GM21717 (cell line): Measurements from ENCODE around the gene IZUMO1.

Experiments used
- ATAC-seq: cut with Tn5 transposase; IDR thresholded peaks from one replicate; pipeline ENCODE4 v1.9.1; 2021; ENCODE audit warnings: mild to moderate bottlenecking, moderate library complexity; ENCODE audit not compliant: unreplicated experiment

The IZUMO1 gene

DNA sequence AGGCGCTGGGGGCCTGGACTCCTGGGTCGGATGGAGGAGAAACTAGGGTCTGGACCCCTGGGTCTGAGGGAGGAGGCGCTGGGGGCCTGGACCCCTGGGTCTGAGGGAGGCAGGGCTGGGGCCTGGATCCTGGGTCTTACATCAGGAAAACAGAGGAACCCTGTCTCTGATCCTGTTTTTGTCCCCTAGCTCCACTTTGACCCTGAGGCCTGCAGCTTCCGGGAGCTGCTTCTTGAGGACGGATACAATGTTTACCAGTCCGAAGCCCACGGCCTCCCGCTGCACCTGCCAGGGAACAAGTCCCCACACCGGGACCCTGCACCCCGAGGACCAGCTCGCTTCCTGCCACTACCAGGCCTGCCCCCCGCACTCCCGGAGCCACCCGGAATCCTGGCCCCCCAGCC lies 11.0 kb upstream of the IZUMO1 start:
- ATAC-seq: no peak

DNA sequence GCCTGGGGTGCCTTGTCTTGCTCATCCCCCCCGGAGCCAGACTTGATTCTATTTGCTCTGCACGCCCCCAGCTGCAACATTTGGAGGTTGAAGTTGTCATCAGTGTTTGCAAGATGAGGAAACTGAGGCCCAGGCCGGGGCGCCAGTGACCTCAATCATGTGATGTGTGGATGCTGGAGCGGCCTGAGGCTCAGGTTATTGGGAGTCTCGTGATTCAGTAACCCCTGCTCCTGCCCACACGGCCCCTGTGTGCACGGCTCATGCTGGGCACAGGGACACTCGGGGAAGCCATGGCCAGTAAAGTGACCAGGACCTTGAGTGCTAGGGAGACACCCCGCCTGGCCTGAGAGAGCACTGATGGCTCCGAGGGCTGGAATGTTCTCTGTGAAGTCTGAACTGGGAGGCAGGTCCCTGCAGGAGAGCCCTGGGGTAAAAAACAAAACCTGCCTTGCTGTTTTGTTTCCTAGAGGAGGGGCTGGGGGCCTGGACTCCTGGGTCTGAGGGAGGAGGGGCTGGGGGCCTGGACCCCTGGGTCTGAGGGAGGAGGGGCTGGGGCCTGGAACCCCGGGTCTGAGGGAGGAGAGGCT lies 10.5 kb upstream of the IZUMO1 start:
- no peak for ATAC-seq

DNA sequence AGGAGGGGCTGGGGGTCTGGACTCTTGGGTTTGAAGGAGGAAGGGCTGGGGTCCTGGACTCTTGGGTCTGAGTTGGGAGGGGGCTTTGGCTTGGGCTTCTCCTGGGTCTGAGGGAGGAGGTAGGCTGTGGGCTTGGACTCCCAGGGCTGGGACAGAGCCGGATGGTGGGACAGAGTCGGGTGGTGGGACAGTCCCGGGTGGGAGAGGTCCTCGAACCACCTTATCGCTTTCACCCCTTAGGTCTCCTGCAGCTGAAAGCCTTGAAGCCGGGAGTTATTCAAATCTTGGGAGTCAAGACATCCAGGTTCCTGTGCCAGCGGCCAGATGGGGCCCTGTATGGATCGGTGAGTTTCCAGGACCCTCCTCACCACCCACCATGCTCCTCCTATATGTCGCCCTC lies 10.0 kb upstream of the IZUMO1 start:
- ATAC-seq: no peak

DNA sequence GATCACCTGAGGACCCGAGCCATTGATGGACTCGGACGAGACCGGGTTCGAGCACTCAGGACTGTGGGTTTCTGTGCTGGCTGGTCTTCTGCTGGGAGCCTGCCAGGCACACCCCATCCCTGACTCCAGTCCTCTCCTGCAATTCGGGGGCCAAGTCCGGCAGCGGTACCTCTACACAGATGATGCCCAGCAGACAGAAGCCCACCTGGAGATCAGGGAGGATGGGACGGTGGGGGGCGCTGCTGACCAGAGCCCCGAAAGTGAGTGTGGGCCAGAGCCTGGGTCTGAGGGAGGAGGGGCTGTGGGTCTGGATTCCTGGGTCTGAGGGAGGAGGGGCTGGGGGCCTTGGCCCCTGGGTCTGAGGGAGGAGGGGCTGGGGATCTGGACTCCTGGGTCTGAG lies 9.5 kb upstream of the IZUMO1 start:
- ATAC-seq: no peak

DNA sequence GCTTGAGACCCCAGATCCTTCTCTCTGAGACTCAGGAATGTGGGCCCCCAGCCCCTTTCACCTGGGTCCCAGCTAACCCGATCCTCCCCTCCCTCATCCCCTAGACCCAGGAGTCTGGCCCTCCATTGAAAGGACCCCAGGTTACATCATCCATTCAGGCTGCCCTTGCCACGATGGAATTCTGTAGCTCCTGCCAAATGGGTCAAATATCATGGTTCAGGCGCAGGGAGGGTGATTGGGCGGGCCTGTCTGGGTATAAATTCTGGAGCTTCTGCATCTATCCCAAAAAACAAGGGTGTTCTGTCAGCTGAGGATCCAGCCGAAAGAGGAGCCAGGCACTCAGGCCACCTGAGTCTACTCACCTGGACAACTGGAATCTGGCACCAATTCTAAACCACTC lies 9.1 kb upstream of the IZUMO1 start:
- no peak for ATAC-seq

DNA sequence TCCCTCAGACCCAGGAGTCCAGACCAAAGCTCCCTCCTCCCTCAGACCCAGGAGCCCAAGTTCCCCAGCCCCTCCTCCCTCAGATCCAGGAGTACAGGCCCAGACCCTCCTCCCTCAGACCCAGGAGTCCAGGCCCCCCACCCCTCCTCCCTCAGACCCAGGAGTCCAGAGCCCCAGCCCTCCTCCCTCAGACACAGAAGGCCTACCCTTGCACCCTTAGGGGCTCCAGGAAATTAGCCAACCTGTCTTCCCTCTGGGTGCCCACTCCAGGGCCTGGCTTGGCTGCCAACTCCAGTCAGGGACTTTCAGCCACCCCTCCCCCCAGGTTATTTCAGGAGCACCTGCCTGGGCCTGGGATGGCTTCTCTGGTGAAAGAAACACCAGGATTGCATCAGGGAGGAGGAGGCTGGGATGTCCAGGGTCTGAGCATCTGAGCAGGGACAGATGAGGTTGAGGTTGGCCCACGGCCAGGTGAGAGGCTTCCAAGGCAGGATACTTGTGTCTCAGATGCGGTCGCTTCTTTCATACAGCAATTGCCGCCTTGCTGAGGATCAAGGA lies 8.5 kb upstream of the IZUMO1 start, which contains the start of gene FGF21:
Gene FGF21, plus strand, starts transcription at position 441 of the 558 bp plus-strand sequence. CDS start 713 bp downstream, outside the sequence.
- ATAC-seq: no peak

DNA sequence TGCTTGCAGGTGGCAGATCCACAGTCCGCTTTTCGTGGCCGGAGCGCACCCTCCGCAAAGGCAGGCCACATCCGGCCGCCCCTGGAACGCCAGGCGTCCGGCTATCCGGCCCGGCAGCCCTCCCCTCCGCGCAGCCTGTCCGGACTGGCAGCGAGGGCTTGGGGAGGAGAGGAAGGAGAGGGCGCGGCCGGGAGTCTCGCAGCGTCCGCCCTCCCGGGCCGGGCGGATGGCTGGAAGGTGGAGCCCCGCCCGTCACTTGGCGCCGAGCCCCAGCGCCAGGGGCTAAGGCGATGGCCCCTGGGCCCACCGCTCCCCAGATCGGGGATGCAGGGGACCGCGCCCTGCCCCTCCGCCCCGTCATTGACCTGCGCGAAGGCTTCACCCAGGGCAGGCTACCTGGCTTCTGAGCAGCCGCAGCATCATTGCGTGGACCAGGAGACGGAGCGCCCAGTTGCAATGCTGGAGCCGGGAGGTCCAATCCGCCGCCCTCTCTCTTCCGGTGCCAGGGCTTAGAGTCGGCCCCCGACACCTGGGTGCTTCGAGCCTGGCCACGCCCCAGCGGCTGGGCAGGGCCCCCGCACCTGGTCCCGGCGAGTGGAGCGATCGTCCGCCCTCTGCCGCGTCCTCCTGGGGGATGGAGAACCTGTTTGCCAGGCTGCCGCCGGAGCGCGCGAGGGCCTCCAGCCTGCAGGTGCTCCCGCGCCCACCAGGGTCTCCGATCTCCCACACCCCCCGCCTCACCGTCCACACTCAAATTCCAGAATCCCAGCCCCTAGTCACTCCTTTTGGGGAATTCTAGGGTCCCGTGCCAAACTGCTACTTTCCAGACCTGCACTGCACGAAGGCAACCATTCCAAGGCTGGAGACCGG lies 6.0 kb upstream of the IZUMO1 start, which contains the start of gene FUT1:
Gene FUT1, minus strand, starts transcription at position 146 of the 870 bp plus-strand sequence. CDS start 1,360 bp downstream, outside the sequence.
- ATAC-seq: no peak

DNA sequence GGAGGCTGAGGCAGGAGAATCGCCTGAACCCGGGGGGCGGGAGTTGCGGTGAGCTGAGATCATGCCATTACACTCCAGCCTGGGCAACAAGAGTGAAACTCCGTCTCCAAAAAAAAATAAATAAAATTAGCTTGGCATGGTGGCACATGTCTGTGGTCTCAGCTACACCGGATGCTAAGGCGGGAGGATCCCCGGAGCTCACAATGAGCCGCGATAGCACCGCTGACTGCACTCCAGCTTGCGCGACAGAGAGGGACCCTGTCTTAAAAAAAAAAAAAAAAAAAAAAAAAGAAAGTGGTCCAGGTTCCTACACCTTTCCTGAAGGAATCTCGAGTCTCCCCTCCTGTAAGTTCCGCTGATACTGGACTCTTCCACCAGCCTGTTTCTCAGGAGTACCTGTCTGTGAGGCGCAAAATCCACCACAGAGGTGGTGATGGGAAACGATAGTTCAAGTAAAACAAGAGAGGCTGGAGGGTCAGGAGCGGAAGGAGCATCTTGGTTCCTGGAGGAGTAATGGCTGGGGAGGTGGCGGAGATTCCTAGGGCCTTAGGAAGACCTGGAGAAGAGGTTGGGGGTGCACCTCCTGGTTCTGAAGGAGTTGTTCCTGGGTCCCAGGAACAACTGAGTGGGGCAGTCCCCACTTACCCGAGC lies 5.3 kb upstream of the IZUMO1 start:
- no peak for ATAC-seq

DNA sequence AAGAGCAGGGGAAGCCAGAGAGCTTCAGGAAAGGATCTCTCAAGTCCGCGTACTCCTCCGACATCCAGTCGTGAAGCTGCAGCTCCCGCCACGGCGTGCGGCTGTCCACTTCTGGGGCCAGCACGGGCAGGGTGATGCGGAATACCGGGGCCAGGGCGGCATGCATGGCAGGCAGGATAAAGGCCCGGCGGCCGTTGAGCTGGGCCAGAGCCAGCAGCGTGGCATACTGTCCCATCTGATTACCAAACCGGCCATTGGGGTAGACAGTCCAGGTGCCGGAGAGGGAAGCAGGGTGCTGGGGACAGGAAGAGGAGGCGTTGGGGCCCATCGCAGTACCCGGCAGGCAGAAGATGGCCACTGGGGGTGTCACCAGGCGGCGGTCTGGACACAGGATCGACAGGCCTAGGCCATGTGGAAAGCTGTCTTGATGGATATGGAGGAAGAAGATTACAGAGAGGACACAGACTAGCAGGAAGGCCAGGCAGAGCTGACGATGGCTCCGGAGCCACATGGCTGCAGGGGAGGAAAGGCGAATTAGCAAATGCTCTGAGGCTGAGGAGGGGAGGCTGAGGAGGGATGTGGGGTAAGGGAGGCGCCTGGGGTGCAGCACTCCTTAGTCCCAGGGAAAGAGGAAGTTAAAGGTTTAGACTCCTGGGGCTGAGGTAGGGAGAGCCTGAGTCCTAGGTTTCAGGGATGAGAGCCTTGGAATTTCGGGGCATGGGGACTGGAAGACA lies 4.2 kb upstream of the IZUMO1 start:
- ATAC-seq: no peak

DNA sequence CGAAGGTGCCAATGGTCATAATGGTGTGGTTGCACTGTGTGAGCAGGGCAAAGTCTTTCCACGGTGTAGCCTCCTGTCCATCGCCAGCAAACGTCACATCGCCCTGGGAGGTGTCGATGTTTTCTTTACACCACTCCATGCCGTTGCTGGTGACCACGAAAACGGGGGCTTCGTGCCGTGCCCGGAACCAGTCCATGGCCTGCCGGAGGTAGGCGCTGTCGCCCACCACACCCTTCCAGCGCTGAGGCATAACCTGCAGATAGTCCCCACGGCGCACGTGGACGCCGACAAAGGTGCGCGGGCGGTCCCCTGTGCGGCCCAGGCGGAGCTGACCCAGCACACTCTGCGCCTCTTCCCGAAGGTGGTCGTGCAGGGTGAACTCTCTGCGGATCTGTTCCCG lies 3.6 kb upstream of the IZUMO1 start:
- ATAC-seq: no peak

DNA sequence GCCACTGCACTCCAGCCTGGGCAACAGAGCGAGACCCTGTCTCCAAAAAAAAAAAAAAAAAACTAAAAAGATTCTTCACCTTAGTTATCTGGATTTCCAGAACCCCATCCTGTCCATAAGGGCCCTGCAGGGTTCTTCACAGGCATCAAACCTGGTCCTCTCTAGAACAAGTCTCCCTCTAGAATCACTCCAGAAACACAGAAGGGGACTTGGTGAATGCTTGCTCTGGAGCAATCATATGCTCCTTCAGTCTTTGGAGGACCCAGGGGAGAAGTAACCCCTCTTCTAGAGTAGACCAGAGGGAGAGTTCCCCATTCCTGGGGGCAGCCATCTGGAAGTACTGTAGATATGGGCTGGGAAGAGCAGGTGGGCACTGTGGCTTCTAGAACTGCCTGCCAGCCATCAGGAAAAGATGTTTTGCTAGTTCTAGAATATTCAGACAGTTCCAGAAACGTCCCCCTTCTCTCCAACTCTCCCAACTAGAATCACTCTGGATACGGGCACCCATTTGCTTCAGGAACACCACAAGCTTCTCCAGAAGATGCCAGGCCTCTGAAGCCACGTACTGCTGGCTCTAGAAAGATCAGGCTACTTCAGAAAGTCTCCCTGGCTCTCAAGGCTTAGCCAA lies 3.0 kb upstream of the IZUMO1 start:
- ATAC-seq: no peak

DNA sequence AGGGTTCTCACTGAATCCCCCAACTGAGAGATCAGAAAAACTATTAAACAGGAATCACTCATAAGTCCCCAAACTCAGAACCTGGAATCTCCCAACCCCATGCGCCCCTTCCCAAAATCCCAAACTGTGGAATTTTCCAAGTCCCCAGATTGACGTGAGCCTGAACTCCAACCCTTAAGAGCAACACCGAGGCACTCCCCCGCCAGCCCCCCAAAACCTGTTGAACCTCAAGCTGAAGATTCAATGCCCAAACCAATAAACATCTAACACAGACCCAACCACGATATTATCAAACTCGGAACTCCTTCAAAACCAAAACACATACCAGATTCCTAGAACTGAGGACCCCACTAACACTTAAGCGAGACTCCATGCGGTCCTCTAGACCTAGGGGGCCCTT lies 599 bp downstream of the IZUMO1 start:
- no peak for ATAC-seq

DNA sequence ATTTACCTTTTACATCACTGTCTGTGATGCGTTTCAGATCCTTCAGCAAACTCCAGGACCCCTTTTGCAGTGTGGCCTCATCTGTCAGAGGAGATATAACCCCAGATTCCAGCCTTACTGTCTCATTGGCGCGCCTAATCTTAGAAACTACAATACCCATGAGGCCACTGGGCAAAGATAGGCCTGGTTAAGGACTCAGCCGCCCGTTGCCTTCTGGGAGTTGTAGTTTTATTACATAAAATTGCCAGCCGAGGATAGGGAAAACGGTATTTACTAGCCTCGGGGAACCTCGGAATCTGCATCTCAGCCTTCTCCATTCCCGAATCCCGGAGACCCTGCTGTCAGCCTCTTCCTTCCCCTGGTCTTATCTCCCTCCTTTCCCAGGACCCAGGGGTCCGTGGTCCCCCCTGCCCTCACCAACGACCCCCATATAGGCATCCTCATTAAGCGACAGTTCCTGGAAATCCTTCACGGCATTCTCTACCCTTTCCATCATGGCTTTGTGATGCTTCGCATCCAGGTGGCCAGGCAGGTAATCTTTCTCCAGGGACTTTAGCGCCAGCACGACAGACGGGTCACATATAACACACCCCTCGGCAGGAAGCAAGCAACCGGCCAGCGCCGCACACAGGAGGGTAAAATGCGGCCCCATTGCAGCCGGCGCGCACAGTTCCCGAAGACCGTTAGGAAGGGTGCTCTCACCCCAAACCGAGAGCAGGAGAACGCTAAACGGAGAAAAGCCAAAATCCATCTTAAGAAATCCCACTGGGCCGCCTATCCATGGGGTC lies 1.3 kb downstream of the IZUMO1 start:
- ATAC-seq: no peak

DNA sequence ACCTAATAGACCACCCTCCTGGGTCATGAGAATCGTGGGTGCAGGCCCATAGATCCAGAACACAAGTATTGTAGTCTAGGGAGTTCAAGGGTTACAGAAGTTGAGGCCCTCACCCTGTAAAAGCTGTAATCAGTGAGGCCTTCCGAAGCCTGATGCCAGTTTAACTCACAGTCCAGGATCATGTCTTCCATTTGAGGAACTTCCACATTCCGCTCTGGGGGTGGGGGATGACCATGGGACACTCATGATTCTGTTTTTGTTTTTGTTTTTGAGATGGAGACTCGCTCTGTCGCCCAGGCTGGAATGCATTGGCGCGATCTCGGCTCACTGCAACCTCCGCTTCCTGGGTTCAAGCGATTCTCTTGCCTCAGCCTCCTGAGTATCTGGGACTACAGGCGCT lies 4.6 kb downstream of the IZUMO1 start:
- no peak for ATAC-seq

DNA sequence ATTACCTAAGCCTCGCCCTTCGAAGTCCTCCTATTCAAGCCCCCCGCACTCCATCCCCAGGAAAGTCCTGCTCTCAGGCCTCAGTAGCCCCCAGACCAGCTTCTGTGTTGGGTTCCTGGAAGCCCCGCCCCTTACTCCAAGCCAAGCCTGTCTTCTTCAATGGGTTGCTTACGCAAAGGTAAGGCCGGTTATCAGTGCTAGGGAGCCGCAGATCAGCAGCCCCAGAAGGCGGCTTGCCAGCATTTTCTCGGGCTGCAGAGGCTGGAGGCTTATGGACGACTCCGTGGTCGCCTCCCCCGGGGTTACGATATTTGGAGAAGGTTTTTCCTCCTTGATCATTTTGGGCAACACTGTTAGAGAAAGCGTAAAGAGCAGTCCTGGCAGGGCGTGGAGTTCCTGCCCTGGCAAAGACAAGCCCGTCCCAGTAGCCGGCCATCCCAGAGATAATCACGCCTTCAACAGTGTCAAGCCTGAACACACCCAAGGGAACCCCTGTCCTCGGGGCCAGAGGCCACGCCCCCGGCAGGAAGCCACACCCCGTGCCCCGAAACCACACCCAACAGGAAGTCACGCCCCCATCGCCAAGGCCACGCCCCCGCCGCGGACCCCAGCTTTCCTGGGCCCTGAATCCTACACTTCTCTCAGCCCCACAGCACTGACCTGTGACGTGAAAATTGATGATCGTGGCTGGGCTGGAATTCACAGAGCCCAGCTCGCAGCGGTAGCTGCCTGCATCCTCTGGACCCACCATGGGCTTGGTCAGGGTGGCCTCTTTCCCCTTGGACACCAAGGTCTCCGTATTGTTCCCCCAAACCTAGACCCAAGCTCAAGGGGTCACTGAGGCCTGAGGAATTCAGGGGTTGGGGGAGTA lies 5.3 kb downstream of the IZUMO1 start:
- no peak for ATAC-seq

DNA sequence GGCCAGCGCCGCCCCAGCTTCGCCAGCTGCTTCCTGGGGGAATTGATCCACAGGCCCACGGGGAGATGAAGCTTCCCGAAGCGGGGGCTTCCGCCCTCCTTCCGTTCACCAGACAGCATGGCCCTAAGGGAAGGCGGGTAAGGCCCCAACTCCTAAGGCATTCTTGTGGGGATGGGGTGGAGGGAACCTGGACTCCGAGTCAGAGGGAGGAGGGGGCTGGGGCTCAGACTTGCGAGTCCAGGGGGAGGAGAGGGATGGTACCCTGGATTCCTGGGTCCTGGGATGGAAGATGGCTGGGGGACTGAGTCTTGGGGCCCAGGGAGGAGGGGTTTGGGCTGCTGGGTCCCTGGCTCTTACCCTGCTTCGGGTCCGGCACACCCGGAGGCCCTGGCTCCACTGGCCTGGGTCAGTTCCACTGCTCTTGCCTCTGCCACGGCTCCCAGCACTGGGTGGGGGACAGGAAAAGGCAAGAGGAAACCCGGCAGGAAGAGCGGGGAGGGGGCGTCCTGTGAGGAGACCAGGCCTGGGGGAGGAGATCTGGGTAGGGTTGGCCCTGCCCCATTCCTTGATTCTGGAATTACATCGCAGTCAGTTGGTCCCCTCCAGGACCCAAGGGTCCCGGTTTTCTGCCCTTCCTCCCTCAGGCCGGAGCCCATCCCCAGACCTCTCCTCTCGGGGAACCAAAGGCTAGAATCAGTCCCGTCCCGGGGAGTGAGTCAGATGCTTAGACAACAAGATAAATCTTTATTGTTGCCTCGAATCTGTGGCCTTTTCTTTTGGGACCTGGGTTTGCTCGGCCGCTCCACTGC lies 6.3 kb downstream of the IZUMO1 start, which contains the start of gene RASIP1:
Gene RASIP1, minus strand, starts transcription at position 447 of the 809 bp plus-strand sequence. Its CDS starts 328 bp downstream, at position 119.
- no peak for ATAC-seq

DNA sequence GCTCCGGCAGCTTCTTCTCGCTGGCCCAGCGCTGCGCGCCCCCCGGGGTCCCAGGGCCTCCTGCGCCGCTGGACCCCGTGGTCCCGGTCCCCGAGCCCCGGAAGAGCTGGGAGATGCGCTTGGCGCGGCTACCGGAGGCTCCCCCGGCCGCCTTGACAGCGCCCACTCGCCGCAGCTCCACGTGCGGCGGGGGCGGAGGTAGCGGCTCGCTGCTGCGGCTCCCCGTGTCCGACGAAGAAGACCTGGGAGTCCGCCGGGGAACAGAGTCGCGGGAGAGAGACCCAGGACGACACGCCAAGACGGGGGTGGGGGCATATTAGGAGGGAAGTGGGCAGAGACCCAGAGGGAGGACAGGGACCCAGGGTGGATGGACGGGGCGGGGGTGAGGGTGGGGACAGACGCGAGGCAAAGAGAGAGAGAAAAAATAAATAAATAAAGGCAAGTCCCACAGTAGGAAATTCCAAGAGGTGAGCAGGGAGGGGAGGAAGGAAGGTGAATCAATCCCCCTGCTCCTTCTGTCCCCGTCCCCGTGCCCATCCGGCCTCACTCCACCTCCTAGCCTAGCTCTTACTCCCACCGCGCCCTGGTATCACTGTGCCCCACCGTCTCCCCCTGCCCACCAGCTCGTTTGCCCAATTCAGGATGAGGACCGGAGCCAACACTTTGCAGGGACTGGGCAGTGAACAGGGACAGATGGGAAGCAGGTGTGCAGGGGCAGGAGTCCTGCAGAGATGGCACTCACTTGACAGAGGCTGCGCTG lies 7.1 kb downstream of the IZUMO1 start:
- ATAC-seq: no peak
